HG02943 (cell line): ENCODE data around the gene NUDT16L1.

Experiments used
- ATAC-seq: cut with Tn5 transposase; IDR thresholded peaks from one replicate; pipeline ENCODE4 v1.9.1; 2021; ENCODE audit warnings: mild to moderate bottlenecking, low read depth, moderate library complexity; ENCODE audit not compliant: unreplicated experiment

NUDT16L1 gene

DNA sequence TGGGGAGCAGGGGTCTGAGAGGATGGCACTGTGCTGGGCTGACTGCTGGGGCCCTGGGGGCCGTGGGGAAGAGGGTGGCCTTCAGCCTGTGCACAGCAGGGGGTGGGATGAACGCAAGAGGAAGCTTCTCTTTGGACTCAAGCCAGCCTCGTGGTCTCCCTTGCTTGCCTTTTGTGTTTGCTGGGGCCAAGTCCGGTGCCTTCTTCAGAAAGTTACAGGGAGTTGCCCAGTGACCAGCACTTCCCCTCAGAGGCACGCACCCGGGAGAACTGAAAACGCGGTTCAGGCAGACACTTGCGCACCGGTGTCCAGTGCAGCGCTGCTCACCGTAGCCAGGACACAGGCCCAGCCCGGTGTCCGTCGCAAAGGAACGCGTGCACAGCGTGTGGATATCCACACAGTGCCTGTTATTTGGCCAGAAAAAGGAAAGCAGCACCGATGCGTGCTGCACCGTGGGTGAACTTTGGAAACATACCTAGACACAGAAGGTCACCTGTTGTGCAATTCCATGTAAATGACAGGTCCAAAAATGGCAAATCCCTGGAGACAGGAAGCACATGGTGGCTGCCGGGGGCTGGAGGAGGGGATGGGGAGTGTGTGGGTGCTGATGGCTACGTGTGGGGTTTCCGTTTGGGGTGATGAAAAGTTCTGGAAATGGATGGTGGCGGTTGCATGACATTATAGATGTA lies 29.4 kb upstream of the NUDT16L1 start:
- no peak for ATAC-seq

DNA sequence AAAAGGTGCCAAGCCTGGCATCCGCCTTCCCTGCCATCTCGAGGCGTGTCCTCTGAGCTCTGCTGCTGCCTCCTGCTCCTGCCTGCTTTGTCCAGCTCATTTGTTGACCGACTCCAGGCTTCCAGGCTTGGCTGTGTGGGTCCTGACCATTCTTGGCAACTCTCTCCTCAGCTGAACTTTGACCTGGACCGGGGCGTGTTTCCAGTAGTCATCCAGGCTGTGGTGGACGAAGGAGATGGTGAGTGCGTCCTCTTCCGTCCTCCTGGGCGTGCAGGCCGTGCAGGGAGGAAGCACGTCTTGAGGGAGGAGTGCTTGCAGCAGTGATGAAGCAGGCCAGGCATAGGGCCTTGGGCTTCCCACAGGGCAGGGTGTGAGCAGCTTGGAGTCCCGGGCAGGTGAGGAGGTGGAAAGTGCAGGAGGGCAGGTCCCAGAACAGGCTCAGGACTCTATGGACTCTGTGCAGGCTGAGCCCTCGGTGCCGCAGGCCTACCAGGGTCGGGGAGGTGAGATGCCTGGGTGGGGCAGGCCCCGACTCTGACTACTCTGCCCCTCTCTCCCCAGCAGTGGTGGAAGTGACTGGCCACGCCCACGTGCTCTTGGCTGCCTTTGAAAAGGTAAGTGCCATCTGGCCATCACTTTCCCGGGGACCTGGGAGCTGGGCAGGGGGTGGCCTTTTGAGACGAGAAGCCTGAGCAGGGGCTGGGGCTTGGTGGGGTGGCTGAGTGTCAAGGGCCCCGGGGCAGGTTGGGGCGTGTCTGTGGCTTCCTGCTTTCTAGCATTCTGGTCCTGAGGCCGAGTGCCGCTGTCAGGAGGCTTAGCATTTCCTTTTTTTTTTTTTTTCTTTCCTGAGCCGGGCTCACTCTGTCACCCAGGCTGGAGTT lies 28.6 kb upstream of the NUDT16L1 start:
- ATAC-seq = no peak

DNA sequence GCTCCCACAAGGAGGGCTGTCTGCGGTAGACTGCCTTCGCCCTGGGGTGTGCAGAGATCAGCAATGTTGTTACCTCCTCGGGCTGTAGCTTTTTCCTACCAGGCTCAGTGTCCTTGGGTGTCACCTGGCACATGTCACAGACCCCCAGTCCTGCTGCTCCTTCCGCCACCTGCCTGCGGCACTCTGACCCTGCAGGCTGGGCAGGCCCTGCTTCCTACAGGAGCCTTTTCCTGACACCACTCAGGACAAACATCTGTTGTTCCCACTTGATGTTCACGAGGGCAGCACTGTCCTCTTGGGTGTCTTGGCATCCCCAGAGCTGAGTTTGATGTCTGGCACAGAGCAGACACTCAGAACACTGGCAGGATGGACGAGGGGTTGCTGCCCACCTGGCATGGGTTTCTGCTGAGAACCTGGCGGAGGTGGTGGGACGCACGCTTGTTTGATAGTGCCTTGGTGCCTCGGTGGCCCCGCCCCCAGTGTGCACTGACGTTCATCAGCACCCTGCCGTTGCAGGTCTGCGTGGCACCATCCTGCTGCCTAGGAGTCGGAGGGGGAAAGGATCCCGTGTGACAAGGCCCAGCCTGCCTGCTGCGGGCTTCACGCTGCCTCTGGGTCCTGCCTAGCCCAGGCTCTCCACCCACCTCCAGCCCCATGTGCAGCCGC lies 26.7 kb upstream of the NUDT16L1 start:
- no peak for ATAC-seq

DNA sequence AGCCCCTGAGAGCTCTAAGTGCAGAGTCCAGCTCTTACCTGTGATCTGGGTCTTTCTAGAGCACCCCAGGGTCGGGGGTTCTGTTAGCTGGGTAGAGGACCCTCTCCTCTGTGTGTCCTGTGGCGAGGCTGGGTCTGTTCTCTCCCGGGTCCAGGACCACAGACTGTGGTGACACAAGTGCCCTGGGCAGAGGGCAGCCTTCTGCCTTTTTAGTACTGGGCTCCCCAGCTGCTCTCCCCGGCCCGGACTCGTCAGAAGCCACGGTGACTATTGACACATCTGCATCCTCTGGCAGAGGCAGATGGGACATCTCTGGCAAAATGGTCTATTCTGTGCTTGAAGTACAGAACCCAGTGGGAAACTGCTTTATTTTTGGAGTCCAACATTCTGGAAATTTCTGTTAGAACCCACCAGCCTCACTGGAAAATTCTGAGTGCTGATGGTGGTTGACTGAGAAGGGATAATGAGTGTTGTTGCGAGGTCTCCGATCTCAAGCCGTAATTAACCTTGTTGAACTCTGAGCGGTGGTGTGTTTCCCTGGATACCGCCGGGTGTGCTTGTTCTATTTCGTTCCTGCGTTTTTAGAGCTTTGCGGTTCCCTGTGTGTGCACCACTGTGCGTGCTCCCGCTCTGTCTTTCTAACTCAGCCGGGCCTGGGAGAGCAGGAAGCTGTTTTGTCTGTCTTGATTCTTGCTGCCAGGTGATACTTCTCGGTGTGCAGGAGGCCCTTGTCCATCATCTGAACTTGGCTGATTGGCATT lies 26.0 kb upstream of the NUDT16L1 start:
- no peak for ATAC-seq

DNA sequence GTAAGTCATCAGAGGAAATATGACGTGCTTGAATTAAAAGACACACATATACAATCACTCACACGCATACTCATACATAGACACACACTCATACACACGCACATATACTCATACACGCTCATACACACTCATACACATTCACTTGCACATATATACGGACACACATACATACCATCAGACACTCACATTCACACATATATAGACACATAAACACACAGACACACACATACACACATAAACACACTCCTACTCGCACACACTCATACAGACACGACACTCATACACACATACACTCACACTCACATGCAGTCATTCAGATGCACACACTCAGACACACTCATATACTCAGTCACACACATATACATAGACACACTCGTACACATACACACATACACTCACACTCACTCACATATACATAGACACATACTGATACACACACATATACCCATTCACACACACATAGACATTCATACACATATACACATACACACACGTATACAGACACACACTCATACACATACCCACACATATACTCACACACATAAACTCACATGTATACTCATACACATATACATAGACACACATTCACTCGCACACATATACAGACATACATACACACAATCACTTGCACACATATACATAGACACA lies 24.9 kb upstream of the NUDT16L1 start:
- no peak for ATAC-seq

DNA sequence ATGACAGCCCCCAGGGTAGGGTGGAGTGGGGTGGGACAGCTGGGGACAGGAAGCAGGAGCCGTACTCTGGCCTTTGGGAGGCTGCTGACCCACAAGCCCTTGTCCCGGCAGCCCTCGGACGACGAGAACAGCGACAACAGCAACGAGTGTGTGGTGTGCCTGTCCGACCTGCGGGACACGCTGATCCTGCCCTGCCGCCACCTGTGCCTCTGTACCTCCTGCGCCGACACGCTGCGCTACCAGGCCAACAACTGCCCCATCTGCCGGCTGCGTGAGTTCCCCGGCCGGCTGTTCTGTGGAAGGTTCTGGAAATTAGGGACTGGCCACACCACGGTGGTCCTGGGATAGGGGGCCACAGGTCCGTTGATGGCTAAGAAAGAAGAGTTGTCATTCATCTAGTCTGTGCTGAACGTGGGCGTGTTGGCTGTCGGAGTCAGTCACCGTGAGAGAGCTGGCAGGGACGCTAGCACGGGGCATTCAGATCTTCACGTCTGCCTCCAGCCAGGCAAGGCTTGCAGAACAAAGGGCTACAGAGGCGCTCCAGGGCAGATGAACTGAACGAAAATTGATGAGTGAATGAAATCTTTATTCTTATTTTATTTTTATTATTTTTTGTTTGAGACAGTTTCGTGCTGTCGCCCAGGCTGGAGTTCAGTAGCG lies 19.8 kb upstream of the NUDT16L1 start:
- no peak for ATAC-seq

DNA sequence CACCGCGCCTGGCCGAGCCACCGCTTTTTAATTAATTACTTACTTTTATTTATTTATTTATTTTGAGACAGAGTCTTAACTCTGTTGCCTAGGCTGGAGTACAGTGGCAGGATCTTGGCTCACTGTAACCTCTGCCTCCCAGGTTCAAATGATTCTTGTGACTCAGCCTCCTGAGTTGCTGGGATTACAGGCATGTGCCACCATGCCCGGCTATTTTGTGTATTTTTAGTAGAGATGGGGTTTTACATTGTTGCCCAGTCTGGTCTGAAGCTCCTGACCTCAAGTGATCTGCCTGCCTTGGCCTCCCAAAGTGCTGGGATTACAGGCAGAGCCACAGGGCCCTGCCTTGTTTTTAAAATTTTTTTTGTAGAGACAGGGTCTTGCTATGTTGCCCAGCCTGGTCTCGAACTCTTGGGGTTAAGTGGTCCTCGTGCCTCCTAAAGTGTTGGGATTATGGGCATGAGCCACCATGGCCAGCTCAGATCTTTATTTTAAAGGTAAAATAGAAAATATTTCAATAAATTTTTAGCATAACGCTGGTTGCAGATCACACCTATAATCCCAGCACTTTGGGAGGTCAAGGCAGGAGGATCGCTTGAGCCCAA lies 18.3 kb upstream of the NUDT16L1 start:
- ATAC-seq = no peak

DNA sequence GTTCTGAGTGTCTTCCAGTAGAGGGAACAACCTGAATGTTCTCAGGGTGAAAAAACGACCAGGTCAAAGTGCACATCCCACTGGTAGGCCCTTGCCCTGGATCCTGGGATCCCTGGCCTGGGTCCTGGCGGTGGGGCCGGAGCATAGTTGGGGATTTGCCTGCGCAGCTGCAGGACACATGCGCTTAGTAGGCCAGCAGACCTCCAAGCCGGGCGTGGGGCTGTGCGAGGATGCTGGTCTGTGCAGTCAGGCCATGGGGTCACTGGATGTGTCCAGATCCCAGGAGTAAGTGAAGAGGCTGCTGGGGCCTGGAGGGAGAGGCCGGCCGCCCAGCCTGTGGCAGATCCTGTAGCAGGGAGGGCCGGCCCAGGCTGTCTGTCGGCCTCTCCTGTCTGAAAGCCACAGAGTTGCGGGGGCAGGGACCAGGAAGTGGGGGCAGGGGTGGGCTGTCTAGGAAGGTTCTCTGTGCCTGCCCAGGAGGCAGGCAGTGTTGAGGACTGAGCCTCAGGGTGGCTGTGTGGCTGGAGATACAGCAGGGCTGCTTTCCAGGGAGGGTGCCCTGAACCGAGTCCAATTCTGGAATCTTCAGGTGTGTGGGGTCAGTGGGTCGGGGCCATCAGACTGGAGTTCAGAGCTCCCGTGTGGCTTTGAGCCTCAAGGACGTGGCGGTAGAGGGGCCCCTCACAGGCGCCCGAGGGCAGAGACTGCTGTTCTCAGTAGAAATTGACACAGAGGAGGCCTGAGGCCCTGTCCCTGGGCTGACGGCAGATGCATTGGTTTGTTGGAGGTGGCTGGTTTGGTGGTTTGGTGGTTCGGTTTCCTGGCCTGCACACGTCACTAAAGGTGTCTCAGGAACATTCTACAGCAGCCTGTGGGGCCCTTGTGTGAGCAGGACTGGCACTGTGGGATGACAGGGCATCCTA lies 17.2 kb upstream of the NUDT16L1 start:
- ATAC-seq = no peak

DNA sequence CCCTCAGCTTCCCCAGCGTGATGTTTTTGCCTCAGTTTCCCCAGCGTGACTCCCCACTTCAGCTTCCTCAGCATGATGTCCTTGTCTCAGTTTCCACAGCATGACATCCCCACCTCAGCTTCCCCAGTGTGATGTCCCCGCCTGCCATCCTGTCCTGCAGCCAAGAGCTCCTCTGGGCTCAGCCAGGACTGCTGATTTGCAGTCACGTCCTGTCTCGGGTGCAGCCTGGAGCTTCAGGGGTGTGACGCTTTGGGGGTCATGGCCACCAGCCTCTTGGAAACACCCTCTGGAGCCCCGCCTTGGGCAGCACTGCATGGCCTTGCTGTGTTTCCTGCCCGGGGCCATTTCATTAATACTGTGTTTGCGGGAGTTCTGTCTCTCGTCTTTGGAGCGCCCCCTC lies 16.5 kb upstream of the NUDT16L1 start:
- no peak for ATAC-seq

DNA sequence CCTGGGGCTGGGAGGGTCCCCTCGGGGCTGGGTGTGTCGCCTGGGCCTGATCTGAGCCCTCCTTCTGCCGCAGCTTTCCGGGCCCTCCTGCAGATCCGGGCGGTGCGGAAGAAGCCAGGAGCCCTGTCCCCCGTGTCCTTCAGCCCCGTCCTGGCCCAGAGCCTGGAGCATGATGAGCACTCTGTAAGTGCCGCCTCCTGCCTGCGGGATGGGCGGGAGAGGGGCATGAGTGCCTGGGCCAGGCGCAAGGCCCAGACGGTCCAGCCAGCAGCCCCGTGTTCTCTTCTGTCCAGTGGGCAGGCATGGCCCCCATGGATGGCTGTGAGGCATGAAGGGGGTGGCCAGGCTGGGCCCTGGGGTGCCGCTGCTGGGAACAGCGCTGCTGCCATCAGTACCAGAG lies 16.0 kb upstream of the NUDT16L1 start:
- ATAC-seq = no peak

DNA sequence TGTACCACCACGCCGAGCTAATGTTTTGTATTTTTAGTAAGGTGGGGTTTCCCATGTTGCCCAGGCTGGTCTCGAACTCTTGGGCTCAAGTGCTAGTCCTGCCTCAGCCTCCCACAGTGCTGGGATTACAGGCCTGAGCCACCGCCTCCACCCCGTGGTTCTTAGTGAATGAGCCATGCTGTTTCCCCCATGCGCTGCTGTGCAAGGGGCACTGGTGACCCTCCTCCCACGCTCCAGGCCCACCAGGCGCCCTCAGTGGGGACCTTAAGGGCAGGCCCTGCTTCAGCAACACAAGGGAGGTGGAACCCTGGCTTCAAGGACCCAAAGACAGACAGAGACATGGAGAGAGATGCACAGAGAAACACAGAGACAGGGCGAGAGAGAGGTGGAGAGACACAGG lies 15.4 kb upstream of the NUDT16L1 start:
- ATAC-seq = no peak

DNA sequence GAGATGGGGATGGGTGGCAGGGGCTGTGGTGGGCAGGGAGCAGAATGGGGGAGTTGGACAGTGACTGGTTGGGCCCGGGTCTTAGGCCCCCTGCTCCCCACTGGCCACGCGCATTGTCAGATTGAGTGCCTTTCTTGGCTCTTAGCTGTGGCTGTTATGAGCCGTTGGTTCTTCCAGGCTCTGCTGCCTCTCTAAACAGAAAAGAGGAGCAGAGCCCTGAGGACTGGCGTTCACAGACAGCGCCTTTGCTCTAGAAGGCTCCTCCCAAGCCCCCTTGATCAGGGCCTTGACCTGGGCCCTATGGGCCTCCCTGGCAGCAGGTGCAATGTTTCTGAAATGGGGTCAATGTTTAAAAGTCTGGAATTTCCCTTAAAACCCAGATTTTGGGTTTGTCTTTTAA lies 14.8 kb upstream of the NUDT16L1 start:
- ATAC-seq = no peak

DNA sequence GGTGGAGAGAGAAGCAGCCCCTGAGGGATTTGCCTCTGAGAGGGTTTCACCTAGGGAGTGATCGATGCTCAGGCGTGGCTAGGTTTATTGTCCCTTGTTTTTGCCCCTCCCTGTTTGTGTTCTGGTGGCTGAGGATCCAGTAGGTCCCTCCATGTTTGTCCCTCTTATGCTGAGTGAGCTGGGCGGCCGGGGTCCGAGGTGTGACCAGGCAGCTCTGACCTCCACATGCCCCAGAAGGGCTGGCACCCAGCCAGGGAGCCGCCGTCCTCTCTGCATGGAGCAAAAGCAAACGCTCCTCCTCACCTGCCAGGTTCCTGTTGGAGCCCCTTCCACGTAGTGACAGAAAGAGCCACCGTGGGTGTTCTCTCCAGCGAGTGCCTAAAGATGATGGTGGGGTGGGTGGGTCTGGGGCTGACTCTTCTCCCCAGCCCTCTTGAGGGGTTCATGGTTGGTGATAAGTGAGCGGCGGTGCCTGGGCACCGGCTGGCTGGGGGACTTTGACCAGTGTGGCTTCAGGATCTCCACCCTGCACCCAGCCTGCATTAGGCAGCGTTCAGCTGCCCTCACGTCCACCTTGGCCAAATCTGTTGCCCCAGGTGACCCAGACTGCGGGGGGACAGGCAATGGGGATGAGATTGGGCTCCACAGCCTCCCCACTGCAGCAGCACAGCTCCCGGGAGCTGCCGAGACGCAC lies 14.1 kb upstream of the NUDT16L1 start:
- no peak for ATAC-seq

DNA sequence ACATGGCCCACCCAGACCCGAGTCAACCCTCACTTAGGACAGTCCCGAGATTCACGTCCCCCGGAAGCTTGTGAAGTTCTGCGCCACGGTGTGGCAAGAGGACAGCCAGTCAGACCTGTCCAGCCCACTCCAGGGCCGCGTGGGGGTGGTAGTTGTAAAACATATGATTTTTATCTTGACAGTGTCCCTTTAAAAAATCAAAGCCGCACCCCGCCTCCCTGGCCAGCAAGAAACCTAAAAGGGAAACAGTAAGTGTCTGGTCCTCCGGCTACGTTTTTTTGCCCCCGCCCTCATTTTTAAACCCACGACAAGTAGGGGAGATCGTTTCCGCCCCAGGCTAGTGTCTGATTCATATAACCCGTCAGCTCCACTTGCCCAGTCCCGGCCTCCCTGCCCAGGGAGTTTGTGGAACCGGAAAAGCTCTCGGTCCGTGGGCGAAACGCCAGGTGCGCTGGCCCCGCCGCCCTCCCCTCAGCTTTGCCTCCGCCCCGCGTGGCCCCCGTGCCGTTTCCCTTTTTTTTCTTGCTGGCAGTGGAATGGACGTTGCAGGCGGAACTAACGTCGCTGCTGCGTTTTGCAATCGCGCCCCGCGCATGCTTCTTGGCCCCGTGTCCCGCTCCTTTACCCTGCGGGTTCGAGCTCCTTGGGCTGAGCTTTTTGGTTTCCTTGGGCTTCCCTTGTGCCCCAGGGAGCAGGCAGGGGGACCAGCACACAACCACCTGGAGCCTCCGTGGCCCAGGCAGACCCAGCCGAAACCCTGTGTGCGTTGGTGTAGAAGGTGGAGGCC lies 13.3 kb upstream of the NUDT16L1 start:
- ATAC-seq = no peak

DNA sequence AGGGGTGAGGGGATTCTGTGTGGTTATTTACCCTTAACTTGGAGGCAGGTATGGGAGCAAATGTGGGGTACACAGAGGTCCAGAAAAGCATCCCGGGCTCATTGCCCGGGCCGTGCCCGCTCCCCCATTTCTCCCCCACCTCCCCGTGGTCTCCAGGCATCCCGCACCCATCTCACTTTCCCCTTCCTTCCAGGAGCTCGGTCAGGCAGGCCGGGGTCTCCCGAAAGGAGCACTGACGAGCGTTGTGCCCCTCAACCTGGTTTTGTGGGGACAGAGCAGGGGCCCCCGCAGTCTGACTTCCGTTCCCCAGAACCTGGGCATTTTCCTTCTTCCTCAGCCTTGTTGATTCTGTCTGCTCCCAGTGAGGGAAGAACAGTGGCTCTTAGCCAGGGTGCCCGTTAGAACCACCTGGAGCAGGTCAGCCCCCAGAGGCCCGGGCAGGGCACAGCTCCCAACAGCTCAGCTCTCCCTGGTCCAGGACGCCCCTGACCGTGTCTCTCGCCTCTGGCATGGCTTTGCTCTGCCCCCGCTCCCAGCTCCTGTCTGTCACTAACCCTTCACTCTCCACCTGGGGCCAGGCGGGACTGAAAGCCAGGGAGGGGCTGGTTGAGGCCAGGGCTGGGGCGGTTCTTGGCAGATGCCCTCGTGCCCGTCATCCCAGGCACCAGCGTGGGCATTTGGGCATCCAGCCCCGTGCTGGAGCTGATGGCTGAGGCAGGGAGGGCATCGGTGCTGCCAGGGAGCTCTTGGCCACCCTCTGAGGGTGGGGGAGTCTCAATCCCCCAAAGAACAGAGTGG lies 12.5 kb upstream of the NUDT16L1 start:
- no peak for ATAC-seq

DNA sequence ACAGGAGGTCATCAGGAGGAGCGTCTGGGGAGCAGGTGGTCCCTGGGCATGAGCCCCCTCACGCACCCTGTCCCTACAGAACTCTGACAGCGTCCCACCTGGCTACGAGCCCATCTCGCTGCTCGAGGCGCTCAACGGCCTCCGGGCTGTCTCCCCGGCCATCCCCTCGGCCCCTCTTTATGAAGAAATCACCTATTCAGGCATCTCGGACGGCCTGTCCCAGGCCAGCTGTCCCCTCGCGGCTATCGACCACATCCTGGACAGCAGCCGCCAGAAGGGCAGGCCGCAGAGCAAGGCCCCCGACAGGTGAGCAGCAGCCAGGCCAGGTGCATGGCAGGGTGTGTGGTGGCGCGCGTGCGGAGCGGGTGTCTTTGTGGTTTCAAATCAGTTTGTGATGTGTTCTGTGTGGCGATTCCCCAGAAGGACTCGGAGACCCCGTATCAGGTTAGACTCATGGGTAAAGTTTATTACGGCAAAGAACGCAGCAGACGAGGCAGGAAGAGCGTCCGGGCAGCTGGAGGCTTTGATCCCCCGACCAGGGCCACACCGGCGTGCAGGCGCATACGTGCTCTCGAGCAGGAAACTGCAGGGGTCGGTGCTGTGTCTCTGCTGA lies 11.8 kb upstream of the NUDT16L1 start:
- ATAC-seq = no peak
